GM06990 (cell line): Measurements from ENCODE around the gene GRIK2.

Experiments
- DNase-seq: peaks from one replicate; pipeline ENCODE4 v3.0.0-alpha.2; 2011; ENCODE audit not compliant: insufficient read length; ENCODE audit errors: extremely low read depth
- H3K27me3 ChIP-seq: replicated peaks from 2 replicates; pipeline ENCODE4 v1.6.0; 2011; ENCODE audit warnings: low read length; ENCODE audit not compliant: control insufficient read depth, insufficient read depth
- H3K36me3 ChIP-seq: 2 replicates; pipeline ENCODE4 v1.5.1; 2011; ENCODE audit warnings: low read length; ENCODE audit not compliant: control insufficient read depth, insufficient read depth
- H3K4me3 ChIP-seq: replicated peaks from 2 replicates; pipeline ENCODE4 v1.5.1; 2011; ENCODE audit warnings: low read depth, mild to moderate bottlenecking, control low read depth, low read length
- TF ChIP-seq, protein P1 (sequence below): IDR thresholded peaks from 2 replicates; pipeline ENCODE4 v1.5.1; 2011; ENCODE audit warnings: low read length, control low read depth, mild to moderate bottlenecking, inconsistent platforms; ENCODE audit not compliant: insufficient read depth, poor library complexity, severe bottlenecking

The GRIK2 gene

GRCh38 chr6:101887532-101887931, 494.0 kb downstream of the GRIK2 start:
- TF ChIP-seq, protein P1, sequence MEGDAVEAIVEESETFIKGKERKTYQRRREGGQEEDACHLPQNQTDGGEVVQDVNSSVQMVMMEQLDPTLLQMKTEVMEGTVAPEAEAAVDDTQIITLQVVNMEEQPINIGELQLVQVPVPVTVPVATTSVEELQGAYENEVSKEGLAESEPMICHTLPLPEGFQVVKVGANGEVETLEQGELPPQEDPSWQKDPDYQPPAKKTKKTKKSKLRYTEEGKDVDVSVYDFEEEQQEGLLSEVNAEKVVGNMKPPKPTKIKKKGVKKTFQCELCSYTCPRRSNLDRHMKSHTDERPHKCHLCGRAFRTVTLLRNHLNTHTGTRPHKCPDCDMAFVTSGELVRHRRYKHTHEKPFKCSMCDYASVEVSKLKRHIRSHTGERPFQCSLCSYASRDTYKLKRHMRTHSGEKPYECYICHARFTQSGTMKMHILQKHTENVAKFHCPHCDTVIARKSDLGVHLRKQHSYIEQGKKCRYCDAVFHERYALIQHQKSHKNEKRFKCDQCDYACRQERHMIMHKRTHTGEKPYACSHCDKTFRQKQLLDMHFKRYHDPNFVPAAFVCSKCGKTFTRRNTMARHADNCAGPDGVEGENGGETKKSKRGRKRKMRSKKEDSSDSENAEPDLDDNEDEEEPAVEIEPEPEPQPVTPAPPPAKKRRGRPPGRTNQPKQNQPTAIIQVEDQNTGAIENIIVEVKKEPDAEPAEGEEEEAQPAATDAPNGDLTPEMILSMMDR, result no peak
- H3K27me3 ChIP-seq, result no peaks in the 10 kb centered on the region
- H3K36me3 ChIP-seq, result no peaks in the 10 kb centered on the region
- no peak for DNase-seq
- H3K4me3 ChIP-seq, result no peak overlapping the region

DNA sequence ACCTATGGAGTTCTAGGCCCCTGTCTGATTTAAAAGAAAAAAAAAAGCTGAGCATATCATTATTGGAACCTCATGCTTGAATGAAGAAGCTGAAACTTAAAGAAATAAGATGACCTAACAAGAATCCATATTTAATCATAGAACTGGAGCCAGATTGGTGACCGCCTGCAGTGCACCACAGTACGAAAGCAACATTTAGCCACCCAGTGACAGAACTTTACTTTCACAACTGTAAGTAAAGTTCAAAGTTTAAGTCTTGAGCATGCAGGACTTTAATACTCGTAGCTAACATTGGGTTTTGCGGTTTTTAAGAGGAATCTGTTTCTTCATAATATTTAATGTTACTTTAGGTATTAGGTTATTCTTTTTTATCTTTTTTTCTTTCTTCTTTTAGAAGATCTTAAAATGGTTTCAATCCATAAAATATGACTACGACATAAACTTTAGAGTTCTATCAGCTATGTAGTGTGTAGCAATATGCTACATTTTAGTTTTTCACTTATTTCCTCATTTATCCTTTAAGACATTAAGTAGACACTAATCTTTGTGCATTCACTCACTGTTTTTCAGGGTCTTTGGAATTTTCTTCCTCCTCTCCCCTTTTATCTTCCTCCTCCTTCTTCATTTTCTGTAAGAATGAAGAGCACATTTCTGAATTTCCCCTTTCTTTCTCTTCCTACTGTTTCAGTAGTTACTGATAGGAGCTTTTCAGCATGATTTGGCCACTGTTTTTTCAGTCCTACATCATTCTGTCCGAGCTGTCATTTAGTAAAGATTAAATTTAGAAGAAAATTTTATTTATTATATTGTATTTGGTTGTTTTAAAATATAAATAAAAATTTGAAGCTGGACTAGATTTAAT, 514.1 kb downstream of the GRIK2 start:
- no peaks in the 10 kb centered on the region for H3K36me3 ChIP-seq
- no peak overlapping the region for H3K4me3 ChIP-seq
- H3K27me3 ChIP-seq, result no peaks in the 10 kb centered on the region
- no peak for DNase-seq
- TF ChIP-seq, protein P1, result no peak

DNA sequence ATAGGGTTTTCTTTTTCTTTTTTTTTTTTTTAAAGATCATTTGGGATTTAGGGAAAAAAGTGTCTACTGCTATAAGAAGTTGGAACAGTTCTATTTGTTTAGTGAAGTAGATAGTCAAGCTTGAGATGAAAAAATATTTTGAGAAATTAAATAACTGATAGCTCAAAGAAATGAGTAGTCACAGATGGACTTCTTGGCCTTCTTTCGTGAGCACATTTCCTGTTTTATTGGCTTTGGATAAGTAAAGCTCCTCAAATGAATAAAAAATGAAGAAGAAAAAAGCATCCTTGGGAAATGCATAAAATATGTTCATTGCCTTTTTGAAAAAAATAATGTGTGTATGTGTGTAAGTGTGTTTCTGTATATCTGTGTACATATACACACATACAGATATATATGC, 515.9 kb downstream of the GRIK2 start:
- no peak for DNase-seq
- TF ChIP-seq, protein P1, result no peak
- no peak overlapping the region for H3K4me3 ChIP-seq

GRCh38 chr6:101912311-101912710, 518.8 kb downstream of the GRIK2 start:
- DNase-seq, result no peak
- Histone ChIP-seq H3K4me3 (no peak overlapping the region), H3K36me3 (no peaks in the 10 kb centered on the region), H3K27me3 (no peaks in the 10 kb centered on the region)
- TF ChIP-seq, protein P1, result no peak

More for the DNA sequence above, 515.9 kb downstream of the GRIK2 start:
- H3K36me3 ChIP-seq, result no peaks in the 10 kb centered on the region
- H3K27me3 ChIP-seq, result no peaks in the 10 kb centered on the region

GRCh38 chr6:101918471-101918870, 525.0 kb downstream of the GRIK2 start:
- H3K4me3 ChIP-seq, result no peak overlapping the region
- no peaks in the 10 kb centered on the region for H3K27me3 ChIP-seq
- H3K36me3 ChIP-seq, result no peaks in the 10 kb centered on the region
- no peak for DNase-seq
- TF ChIP-seq, protein P1, result no peak
